Measurements from ENCODE around the gene TP53BP2.

DNA sequence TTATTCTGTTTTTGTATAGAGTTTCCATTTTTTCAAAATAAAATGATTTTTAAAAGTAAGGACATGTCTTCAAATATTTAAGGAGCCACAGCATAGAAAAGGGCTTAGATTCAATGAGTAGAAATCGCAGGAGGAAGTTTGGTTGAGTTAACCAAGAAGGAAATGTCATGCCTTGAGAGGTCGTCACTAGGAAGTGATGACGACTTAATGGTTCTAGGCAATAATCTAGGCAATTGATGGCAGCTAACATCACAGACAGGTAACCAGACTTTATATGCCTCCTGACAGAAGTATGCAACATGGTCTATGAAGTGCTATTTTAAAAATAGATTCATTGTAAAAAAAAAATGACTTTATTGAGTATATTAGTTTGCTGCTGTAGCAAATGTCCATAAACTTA lies 32.1 kb upstream of the TP53BP2 start:
- TF ChIP-seq, protein P1, sequence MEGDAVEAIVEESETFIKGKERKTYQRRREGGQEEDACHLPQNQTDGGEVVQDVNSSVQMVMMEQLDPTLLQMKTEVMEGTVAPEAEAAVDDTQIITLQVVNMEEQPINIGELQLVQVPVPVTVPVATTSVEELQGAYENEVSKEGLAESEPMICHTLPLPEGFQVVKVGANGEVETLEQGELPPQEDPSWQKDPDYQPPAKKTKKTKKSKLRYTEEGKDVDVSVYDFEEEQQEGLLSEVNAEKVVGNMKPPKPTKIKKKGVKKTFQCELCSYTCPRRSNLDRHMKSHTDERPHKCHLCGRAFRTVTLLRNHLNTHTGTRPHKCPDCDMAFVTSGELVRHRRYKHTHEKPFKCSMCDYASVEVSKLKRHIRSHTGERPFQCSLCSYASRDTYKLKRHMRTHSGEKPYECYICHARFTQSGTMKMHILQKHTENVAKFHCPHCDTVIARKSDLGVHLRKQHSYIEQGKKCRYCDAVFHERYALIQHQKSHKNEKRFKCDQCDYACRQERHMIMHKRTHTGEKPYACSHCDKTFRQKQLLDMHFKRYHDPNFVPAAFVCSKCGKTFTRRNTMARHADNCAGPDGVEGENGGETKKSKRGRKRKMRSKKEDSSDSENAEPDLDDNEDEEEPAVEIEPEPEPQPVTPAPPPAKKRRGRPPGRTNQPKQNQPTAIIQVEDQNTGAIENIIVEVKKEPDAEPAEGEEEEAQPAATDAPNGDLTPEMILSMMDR (IDR thresholded peaks at IDR 0.05; ENCODE audit: low read depth, low read length): no peak
- TF ChIP-seq POLR2A (IDR thresholded peaks at IDR 0.05; ENCODE audit: extremely low read depth, insufficient read length): no peak
- TF ChIP-seq, protein P2, sequence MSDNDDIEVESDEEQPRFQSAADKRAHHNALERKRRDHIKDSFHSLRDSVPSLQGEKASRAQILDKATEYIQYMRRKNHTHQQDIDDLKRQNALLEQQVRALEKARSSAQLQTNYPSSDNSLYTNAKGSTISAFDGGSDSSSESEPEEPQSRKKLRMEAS (IDR thresholded peaks at IDR 0.05; ENCODE audit: low read depth, low read length): no peak
